Measurements from ENCODE around the gene PXDN.

- no peak for TF ChIP-seq CTCF (IDR thresholded peaks at IDR 0.05; ENCODE audit: low read depth, low read length)
- TF ChIP-seq POLR2A (IDR thresholded peaks at IDR 0.05; ENCODE audit: extremely low read depth, insufficient read length): no peak
- no peak for TF ChIP-seq MAX (IDR thresholded peaks at IDR 0.05; ENCODE audit: low read depth, low read length)
- TF ChIP-seq MYC (IDR thresholded peaks at IDR 0.05; ENCODE audit: low read depth, low read length): no peak
These were observed 1.1 kb upstream of the PXDN start for GRCh38 chr2:1745171-1746023.
